Thyroid gland (tissue), 4 donors: ENCODE measurements around the gene ATXN7L2. TPM values are rescaled to one million over a fixed set of nuclear protein-coding genes. Genes with fewer than 3 reads are reported as not detected.

Source experiments
- DNase-seq, 2 donors: peaks; one replicate each; pipeline ENCODE4 v3.0.0-alpha.2; 2019
- H3K27ac ChIP-seq, 3 donors: fragments of 200-600 bp; sonication (generic); 1 replicate in 2 of 3; 2 replicates in 1 of 3; pipeline ENCODE4 v1.5.1; 2016 to 2019; ENCODE audit warnings: mild to moderate bottlenecking in 1 of 3, moderate library complexity in 1 of 3
- H3K27me3 ChIP-seq: fragments of 200-600 bp; sonication (generic); one replicate; pipeline ENCODE4 v1.5.1; 2019
- H3K36me3 ChIP-seq, 2 donors: fragments of 200-600 bp; sonication (generic); one replicate each; pipeline ENCODE4 v1.5.1; 2016 to 2019
- H3K4me1 ChIP-seq, 2 donors: fragments of 200-600 bp; sonication (generic); one replicate each; pipeline ENCODE4 v1.5.1; 2017 to 2019
- H3K4me3 ChIP-seq, 3 donors: fragments of 200-600 bp; sonication (generic); replicated peaks in 1 of 3; 1 replicate in 2 of 3; 2 replicates in 1 of 3; pipeline ENCODE4 v1.5.1; 2016; ENCODE audit warnings: mild to moderate bottlenecking in 1 of 3
- H3K9me3 ChIP-seq: fragments of 200-600 bp; sonication (generic); one replicate; pipeline ENCODE4 v1.5.1; 2017
- CTCF ChIP-seq, 6 experiments: fragments of 200-600 bp in 3 of 6; fragments of 450-650 bp in 3 of 6; sonication (generic) in 3 of 6; IDR thresholded peaks; one replicate each; pipeline ENCODE4 v1.5.1; 2016 to 2019; ENCODE audit warnings: antibody characterized with exemption in 6 of 6, mild to moderate bottlenecking in 2 of 6, inconsistent platforms in 1 of 6, moderate library complexity in 1 of 6
- POLR2A ChIP-seq, 2 donors: fragments of 450-650 bp; IDR thresholded peaks; one replicate each; pipeline ENCODE4 v1.6.1; 2017; ENCODE audit warnings: antibody characterized with exemption in 2 of 2, mild to moderate bottlenecking in 2 of 2, moderate library complexity in 1 of 2
- WGBS, 2 donors: methylation state at CpG; one replicate each; pipeline ENCODE4 v1.1.5; 2017; 5-methylcytosine and 5-hydroxymethylcytosine counted together
- intact Hi-C: fragments of 100-400 bp; cut with DNase I; formaldehyde crosslinking; loops from one replicate; pipeline ENCODE4 v1.15.1; 2023
- total RNA-seq, 4 donors: library from RNA; depleted of rRNA; stranded (reverse); fragments of >200 nt; gene quantifications; one replicate each; pipeline ENCODE4 v1.2.3, GENCODE V29; 2016

Gene ATXN7L2
- total RNA-seq, 4 donors from 2014 or later, result 5.8 to 11.7 (median 8.4) TPM

- no peaks in the 10 kb centered on the region for H3K27me3 ChIP-seq
- intact Hi-C loops, result no loop called here
- peak; percentile 65 to 71 for DNase-seq
- 1% methylated on average over 19 to 31 of the region's 100 CpGs for WGBS, 2 donors
- H3K27ac ChIP-seq, result peak within 1 kb of the TSS in 2 of 3 donors; percentile 38 to 63
- no peak for TF ChIP-seq CTCF (IDR thresholded peaks at IDR 0.05)
- TF ChIP-seq POLR2A (IDR thresholded peaks at IDR 0.05), result peak in 1 of 2 donors; percentile 30
- H3K36me3 ChIP-seq, result no peaks in the 10 kb centered on the region
- H3K4me3 ChIP-seq, result peak within 1 kb of the TSS; percentile 18 to 86 (median 37)
- peaks cover 8 to 13% of the 10 kb centered on the region in 2 donors for H3K4me1 ChIP-seq
- H3K9me3 ChIP-seq, result no peaks in the 10 kb centered on the region
These were observed 25.8 kb downstream of the ATXN7L2 start, which contains the start of gene AMIGO1 for GRCh38 chr1:109509176-109510134. AMIGO1 (minus strand) TSS chr1:109509727; CDS start chr1:109508912, 815 bp downstream.

GRCh38 chr1:109513110-109513710, 29.5 kb downstream of the ATXN7L2 start:
- WGBS, 2 donors, result 86 to 89% methylated on average over 2 of the region's 2 CpGs
- no peak overlapping the region for H3K27ac ChIP-seq
- H3K27me3 ChIP-seq, result no peaks in the 10 kb centered on the region
- no peak for TF ChIP-seq POLR2A (IDR thresholded peaks at IDR 0.05)
- TF ChIP-seq CTCF (IDR thresholded peaks at IDR 0.05), result no peak
- no peak overlapping the region for H3K4me3 ChIP-seq
- intact Hi-C loops, result no loop called here
- H3K36me3 ChIP-seq, result no peaks in the 10 kb centered on the region
- DNase-seq, result no peak
- peaks cover 8 to 13% of the 10 kb centered on the region in 2 donors for H3K4me1 ChIP-seq
- no peaks in the 10 kb centered on the region for H3K9me3 ChIP-seq

GRCh38 chr1:109514846-109515245, 31.1 kb downstream of the ATXN7L2 start:
- Histone ChIP-seq H3K9me3 (no peaks in the 10 kb centered on the region), H3K27me3 (no peaks in the 10 kb centered on the region), H3K36me3 (no peaks in the 10 kb centered on the region), H3K4me1 (peaks cover 7% of the 10 kb centered on the region in 2 donors), H3K27ac (no peak overlapping the region), H3K4me3 (no peak overlapping the region)
- DNase-seq, result no peak
- 69 to 74% methylated on average over 3 of the region's 3 CpGs for WGBS, 2 donors
- TF ChIP-seq CTCF (IDR thresholded peaks at IDR 0.05), result no peak
- TF ChIP-seq POLR2A (IDR thresholded peaks at IDR 0.05), result no peak
- intact Hi-C loops, result no loop called here

- Histone ChIP-seq H3K27ac (no peak overlapping the region), H3K4me1 (peaks cover 0 to 4% of the 10 kb centered on the region in 2 donors), H3K36me3 (no peaks in the 10 kb centered on the region), H3K27me3 (no peaks in the 10 kb centered on the region), H3K9me3 (no peaks in the 10 kb centered on the region), H3K4me3 (no peak overlapping the region)
- WGBS, 2 donors, result 74 to 85% methylated on average over 5 of the region's 5 CpGs
- no peak for DNase-seq
- intact Hi-C loops, result no loop called here
- TF ChIP-seq CTCF (IDR thresholded peaks at IDR 0.05), result no peak
- no peak for TF ChIP-seq POLR2A (IDR thresholded peaks at IDR 0.05)
These were observed 33.2 kb downstream of the ATXN7L2 start for GRCh38 chr1:109516872-109517271.
